GM18861 (cell line): ENCODE data around the gene INKA2.

Experiments
- ATAC-seq: cut with Tn5 transposase; IDR thresholded peaks from one replicate; pipeline ENCODE4 v1.9.1; 2021; ENCODE audit not compliant: unreplicated experiment

Gene INKA2

DNA sequence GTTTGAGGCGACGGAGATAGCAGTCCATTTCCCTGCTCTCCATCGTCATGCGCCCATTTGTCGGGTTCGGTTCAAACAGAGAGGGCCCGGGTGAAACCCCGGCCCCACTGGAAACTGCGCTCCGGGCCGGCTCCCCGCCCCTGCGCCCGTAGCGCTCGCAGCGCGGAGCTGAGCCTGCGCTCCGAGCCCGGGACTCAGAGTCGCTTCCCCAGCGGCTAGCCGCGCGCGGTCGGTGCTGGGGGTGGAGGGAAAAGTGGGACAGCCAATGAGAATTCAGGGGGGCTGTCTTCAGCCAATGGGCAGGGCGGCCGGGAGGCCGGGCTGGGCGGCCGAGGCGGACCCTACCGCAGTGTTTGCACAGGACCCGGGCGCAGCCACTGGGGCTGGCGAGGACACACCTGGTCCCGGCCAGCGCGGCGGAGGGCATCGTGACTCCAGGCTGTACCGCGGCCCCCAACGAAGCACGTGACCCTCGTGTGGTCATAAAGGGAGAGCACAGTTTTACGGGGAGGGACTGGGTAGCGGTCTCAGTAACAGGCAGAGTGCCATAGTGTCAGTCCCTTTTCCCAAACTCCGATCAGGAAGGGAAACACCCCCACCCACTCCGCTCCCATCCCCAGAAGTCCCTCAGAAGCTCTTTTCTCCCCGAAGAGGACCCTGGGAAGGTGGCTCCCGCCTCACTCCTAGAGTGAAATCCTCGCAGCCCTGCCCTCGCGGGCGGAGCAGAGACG, at the start of gene INKA2:
Gene INKA2, minus strand, starts transcription at position 202 of the 731 bp plus-strand sequence. Its CDS starts 153 bp downstream, at position 49.
- peak; percentile 74 for ATAC-seq

DNA sequence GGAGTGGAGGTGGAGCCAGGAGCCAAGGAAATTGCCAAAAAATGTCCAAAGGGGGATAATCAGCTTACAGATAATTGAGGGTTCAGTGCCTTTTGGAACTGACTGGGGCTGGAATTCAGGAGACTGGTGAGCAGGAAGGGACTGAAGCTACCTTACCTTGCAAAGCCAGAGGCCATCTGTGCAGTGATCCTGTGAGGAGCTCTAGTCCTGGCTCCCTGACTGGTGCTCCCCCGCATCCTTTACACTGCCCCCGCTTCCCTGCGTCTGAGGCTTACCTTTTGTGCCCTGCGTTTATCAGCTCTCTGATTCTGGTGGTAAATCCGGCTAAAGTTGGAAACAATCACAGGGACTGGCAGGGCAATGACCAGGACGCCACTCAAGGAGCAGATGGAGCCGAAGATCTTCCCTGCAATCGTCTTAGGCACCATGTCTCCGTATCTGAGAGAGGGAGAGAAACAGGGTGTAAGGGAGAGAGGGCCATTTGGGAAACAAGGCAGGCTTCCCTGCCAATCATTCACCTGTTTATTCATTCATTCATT, 47.5 kb upstream of the INKA2 start:
- ATAC-seq, result no peak

GRCh38 chr1:111784273-111784901, 45.2 kb upstream of the INKA2 start:
- ATAC-seq, result no peak

GRCh38 chr1:111779546-111779945, 40.4 kb upstream of the INKA2 start:
- ATAC-seq, result no peak

DNA sequence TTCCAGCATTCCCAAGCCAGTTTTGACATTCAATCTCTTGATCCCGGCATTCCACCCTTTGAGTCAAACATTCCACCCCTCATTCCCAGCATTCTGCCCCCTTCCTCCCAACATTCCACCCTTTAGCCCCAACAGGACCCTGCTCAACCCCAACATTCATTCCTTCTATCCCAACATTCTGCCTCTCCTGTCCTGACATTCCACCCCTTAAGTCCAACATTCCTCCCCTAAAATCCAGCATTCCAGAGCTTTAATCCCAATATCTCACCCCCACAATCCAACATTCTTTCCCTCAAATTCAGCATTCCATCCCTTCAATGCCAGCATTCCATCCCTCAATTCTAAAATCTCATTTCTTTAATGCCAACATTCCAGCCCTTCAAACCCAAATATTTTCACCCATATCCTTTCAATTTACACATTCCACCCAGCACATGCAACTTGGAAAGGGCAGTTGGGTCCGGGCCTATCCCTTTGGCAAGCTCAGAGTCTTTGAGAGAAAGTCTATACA, 39.4 kb upstream of the INKA2 start:
- ATAC-seq, result no peak

- ATAC-seq, result no peak
Observed at GRCh38 chr1:111778066-111778465, 38.9 kb upstream of the INKA2 start.

DNA sequence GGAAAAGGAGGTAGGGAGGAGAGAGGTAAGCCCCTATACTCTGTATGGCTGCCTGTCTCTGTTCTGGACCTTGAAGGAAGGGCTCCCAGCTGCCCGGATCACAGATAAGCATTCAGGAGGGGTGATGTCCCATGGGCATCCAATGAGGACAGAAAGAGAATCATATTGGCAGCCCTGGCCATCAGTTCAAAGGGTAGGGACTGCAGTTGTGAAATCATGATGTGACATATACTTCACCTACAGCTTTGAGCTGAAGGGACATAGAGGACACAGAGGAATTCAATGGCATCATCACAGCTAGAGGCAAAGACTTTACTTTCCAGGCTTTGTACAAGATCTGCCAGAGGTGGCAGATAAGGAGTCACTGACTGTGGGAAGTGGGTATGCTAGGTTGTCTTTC, 38.1 kb upstream of the INKA2 start:
- ATAC-seq, result no peak

GRCh38 chr1:111776861-111777260, 37.7 kb upstream of the INKA2 start:
- no peak for ATAC-seq

DNA sequence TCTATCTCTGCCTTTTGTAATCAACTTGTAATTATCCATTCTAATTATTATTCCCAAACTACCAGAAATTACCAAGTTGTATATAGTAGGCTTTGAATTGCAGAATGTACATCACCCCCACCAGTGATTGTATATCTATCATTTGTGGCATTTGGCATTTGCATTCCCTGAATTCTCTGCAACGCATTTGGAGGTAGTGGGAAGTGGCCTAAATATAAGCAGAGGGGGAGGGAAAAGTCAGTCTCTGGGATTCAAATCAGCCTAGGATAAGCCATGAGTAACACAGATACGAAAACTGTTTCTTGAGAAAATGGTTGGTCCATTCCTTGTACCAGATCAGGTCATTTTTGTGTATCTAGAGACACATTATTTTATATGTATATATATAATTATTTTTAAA, 37.2 kb upstream of the INKA2 start:
- no peak for ATAC-seq

GRCh38 chr1:111775966-111776365, 36.8 kb upstream of the INKA2 start:
- no peak for ATAC-seq

DNA sequence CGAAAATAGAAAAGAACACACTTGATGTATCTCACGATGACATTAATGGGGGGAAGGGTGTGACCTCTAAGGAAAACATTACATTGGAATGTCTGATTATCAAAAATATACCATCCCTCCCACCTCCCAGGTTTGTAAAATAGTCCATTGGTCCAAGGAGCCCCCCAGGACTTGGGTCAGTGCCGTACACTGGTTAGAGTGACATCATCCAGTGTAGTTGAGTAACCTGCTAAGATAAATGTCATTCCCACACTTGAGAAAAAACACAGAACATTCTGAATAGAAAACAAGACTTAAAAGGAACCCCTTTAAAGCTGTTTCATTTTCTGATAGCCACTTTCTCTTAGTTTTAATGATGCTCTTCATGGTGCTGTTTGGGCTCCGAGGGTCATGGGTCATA, 31.7 kb upstream of the INKA2 start:
- ATAC-seq, result no peak

DNA sequence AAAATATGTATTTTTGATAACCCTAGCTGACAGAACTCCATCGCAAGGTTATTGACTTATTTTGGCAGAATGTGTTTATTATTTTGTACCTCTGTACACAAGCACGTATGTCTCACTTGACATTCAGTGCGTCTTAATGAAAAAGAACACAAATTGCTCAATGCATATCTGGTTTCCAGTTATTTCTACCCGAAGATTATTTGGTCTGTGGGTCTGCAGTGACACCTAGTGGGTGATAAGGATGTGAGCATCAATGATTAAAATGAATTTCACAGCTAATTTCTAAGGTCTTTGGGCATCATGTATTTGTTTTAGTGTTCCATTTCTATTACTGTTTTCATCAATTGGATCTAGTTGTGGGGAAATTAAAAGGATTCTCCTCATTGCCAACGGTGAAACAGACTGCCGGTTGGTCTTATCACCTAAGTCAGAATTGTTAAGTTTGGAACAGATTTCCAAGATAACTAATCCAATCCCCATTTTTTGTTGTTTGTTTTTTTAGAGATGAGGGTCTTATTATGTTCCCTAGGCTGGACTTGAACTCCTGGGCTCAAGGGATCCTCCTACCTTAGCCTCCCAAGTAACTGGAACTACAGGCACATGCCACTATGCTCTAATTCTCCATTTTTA, 30.4 kb upstream of the INKA2 start:
- ATAC-seq, result no peak

GRCh38 chr1:111768625-111769024, 29.4 kb upstream of the INKA2 start:
- no peak for ATAC-seq

DNA sequence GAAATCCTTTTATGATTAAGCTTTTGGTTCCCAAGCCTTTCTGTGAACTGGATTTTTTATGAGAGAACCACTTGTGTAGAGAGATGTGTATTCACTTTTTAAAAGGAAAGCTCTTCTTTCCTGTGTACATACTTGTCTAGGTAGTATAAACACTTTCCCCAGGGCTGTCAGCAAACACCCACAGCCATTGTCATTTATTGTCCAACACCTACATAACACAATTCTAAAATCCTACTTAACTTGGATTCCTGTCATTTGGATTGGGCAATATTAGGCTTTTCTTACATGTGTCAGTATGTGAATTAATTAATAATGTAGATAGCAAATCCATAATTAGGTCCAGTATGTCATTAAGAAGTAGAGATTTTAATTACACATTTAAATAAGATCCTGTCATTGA, 28.8 kb upstream of the INKA2 start:
- no peak for ATAC-seq

- no peak for ATAC-seq
Observed at GRCh38 chr1:111762332-111762731, 23.1 kb upstream of the INKA2 start.

GRCh38 chr1:111761717-111762116, 22.5 kb upstream of the INKA2 start:
- no peak for ATAC-seq

GRCh38 chr1:111758373-111758772, 19.2 kb upstream of the INKA2 start:
- no peak for ATAC-seq

GRCh38 chr1:111756124-111756513, 16.9 kb upstream of the INKA2 start:
- ATAC-seq, result no peak

DNA sequence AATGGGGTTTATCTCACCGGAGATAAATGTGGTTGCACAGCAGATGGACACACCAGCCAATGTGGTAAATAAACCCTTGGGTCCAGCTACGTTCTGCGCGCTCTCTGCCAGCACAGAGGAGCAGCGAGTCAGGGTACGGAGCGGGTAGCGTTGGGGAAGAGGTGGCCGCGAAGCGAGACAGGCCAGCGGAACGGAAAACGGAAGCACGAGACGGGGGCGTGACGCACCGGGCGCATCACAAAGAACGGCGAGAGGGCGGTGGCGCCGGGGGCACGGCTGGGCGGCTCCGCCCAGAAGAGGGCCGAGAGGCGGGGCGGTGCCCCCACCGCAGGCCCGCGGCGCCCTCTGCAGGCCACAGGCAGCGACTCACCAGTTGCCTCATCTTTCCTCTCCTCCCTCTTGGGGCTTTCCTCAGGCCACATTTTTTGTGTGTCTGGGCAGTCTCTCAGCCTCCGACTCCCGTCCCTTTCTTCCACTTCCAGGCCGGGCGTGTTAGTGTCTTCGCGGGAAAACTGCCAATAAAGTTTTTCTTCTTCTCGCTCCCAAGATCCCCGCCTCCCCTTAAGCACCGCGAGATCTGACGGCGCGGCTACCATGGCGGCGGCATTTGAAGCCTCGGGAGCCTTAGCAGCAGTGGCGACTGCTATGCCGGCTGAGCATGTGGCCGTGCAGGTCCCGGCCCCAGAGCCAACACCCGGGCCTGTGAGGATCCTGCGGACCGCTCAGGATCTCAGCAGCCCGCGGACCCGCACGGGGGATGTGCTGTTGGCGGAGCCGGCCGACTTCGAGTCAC, 16.3 kb upstream of the INKA2 start, which contains the start of gene DDX20:
Gene DDX20, plus strand, starts transcription at position 571 of the 793 bp plus-strand sequence. Its CDS starts 24 bp downstream, at position 595.
- peak; percentile 79 for ATAC-seq

- peak; percentile 3 for ATAC-seq
Observed at GRCh38 chr1:111754984-111755330, 15.8 kb upstream of the INKA2 start.
